Fibroblast of lung (primary cell): ENCODE data around the gene COL15A1. TPM values are rescaled to one million over a fixed set of nuclear protein-coding genes. Genes with fewer than 3 reads are reported as not detected.

ENCODE experiments used
- DNase-seq, 2 donors: peaks; one replicate each; pipeline versions ENCODE4 v3.0.0 to v3.0.0-alpha.2; 2010; ENCODE audit warnings: low read depth in 2 of 2
- H2AFZ ChIP-seq: 2 replicates; pipeline ENCODE4 v1.5.1; 2012; ENCODE audit warnings: low read length, control low read depth, inconsistent platforms
- H3K27ac ChIP-seq: 2 replicates; pipeline ENCODE4 v1.5.1; 2011; ENCODE audit warnings: low read length, control low read depth; ENCODE audit not compliant: insufficient read depth
- H3K27me3 ChIP-seq: 2 replicates; pipeline ENCODE4 v1.5.1; 2011; ENCODE audit warnings: mild to moderate bottlenecking, low read length; ENCODE audit not compliant: control insufficient read depth, insufficient read depth
- H3K36me3 ChIP-seq: 2 replicates; pipeline ENCODE4 v1.5.1; 2011; ENCODE audit warnings: low read length; ENCODE audit not compliant: control insufficient read depth, insufficient read depth
- H3K4me1 ChIP-seq: 2 replicates; pipeline ENCODE4 v1.5.1; 2011; ENCODE audit warnings: low read length; ENCODE audit not compliant: control insufficient read depth, insufficient read depth; ENCODE audit errors: extremely low read depth
- H3K4me2 ChIP-seq: 2 replicates; pipeline ENCODE4 v1.5.1; 2011; ENCODE audit warnings: low read length, control low read depth; ENCODE audit not compliant: insufficient read depth; ENCODE audit errors: extremely low read depth
- H3K4me3 ChIP-seq, 4 experiments: fragments of 200-600 bp in 1 of 4; sonication (generic) in 1 of 4; replicated peaks in 1 of 4; 2 replicates each; pipeline ENCODE4 v1.5.1; 2011 to 2016; ENCODE audit warnings: low read length in 4 of 4, low read depth in 3 of 4, mild to moderate bottlenecking in 3 of 4, control low read depth in 2 of 4, inconsistent platforms in 1 of 4, mixed read lengths in 1 of 4; ENCODE audit not compliant: insufficient read depth in 1 of 4; ENCODE audit errors: control extremely low read depth in 1 of 4
- H3K79me2 ChIP-seq: 2 replicates; pipeline ENCODE4 v1.5.1; 2012; ENCODE audit warnings: mild to moderate bottlenecking, low read length, inconsistent platforms; ENCODE audit not compliant: control insufficient read depth, insufficient read depth
- H3K9ac ChIP-seq: 2 replicates; pipeline ENCODE4 v1.5.1; 2011; ENCODE audit warnings: mild to moderate bottlenecking, low read length, control low read depth; ENCODE audit not compliant: insufficient read depth
- H3K9me3 ChIP-seq: 2 replicates; pipeline ENCODE4 v1.5.1; 2012; ENCODE audit warnings: low read depth, low read length; ENCODE audit not compliant: control insufficient read depth, insufficient read depth
- H4K20me1 ChIP-seq: 2 replicates; pipeline ENCODE4 v1.5.1; 2011; ENCODE audit warnings: low read length; ENCODE audit not compliant: control insufficient read depth, insufficient read depth; ENCODE audit errors: extremely low read depth
- EZH2 ChIP-seq: IDR thresholded peaks from 2 replicates; pipeline ENCODE4 v1.5.1; 2012; ENCODE audit warnings: low read length, control low read depth, mild to moderate bottlenecking; ENCODE audit errors: missing control alignments
- polyA plus RNA-seq, 2 donors: library from polyadenylated mRNA; depleted of rRNA in 1 of 2; stranded (reverse) in 1 of 2; unstranded in 1 of 2; fragments of >200 nt; gene quantifications; 2 replicates each; pipeline ENCODE4 v1.2.1, GENCODE V29; 2011 to 2012; ENCODE audit warnings: missing spikeins in 1 of 2
- total RNA-seq: library from RNA; depleted of rRNA; stranded (reverse); fragments of >200 nt; gene quantifications from 2 replicates; pipeline ENCODE4 v1.2.1, GENCODE V29; 2014
- TF ChIP-seq, protein P1 (sequence below), 2 donors: IDR thresholded peaks in 1 of 2; conservative IDR thresholded peaks in 1 of 2; 1 replicate in 1 of 2; 2 replicates in 1 of 2; pipeline ENCODE4 v1.5.1; 2011 to 2012; ENCODE audit warnings: low read length in 2 of 2, control low read depth in 1 of 2, inconsistent platforms in 1 of 2, low read depth in 1 of 2, mild to moderate bottlenecking in 1 of 2

Gene COL15A1
- total and polyA plus RNA-seq, 2 donors (not counting 1 experiment from before 2014, with no cell fraction given), result 13.3 to 41.0 TPM

DNA sequence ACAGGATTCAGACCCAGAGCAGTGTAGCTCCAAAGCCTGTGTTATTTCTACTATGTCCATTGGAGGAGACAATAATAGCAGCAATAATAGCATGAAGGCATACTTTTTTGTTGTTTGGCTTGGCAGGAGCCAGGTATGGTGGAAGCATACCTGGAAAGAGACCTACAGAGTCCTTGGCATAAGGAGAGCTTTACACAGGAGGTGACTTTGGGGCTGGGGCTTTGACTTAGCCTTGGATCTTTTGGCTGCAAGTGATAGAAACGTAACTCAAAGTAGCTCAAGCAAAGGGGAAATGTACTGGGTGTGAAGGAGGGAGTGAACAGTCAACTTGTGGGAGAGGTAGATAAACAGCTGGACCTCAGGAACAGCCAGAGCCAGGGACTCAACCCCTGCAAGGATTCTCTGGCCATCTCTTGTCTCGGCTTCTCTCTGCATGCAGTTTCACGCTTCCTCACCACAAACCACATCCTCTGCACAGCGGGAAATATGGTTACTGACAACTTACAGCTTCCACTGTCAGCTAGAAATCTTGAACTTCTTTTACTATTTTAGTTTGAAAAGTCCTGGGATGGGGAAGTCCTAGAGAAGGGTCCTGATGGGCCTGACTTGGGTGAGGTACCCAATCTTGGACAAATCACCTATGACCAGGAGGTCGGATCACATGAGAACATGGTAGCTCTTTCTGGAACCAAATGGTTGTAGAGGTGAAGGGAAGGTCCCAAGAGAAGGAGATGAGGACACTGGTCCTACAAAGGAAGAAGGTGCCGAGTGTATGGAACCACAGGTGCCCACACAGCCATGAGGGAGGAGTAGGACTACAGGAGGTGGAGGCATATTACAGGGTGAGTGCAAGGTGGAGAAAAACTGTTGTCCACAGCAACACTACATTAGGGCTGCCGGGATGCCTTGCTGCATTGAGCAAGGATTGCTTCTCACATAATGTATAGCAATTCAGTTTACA lies 114.2 kb downstream of the COL15A1 start:
- peak; percentile 58 to 92 for DNase-seq
- H2AFZ ChIP-seq, result no peak overlapping the region

DNA sequence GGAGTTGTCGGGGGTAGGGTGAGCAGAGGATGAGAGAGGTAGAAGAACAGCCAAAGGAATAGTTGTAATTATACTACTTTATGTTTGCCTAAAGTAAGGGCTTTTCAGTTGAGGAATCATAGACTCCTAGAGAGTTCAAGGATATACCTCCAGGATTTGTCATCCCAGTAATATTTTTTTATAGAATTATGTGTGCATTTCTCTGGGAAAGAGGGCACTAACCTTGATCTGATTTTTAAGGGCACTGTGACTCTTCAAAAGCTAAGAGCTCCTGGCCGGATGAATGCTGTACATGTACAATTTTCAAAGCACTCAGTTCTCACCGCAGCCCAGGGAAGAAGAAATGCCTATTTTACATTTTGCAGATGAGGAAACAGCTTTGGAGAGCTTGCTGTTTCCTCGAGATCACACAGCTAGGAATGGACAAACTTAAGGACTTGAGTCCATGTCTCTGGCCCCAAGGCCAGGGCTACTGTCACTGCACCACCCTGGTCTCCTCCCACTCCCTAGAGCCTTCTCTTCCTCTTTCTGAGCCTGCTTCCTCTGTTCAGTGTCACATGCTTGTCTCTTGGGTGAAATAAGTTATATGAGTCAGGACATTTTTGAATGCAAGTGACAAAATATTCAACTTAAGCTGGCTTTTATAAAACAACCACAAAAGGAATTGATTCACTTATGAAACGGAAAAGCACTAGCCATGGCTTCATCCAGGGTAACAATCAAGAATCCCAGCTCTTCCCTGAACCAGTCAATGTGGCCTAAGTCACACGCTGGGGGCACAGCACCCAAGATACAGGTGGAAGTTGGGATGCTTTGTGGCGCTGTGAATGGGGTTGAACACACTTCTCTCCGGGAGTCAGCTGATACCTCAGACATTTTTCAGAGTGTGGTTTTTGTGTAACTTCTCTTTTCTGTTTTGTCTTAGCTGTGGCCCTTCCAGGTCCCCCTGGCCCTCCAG lies 115.5 kb downstream of the COL15A1 start:
- Histone ChIP-seq H3K9ac (no peak overlapping the region), H3K27me3 (no peaks in the 10 kb centered on the region), H2AFZ (no peak overlapping the region), H3K4me2 (no peak overlapping the region), H3K4me1 (peaks cover 17% of the 10 kb centered on the region), H3K36me3 (no peaks in the 10 kb centered on the region), H3K79me2 (no peaks in the 10 kb centered on the region), H4K20me1 (no peaks in the 10 kb centered on the region), H3K9me3 (no peaks in the 10 kb centered on the region), H3K27ac (no peak overlapping the region), H3K4me3 (no peak overlapping the region)
- no peak for TF ChIP-seq EZH2
- TF ChIP-seq, protein P1, sequence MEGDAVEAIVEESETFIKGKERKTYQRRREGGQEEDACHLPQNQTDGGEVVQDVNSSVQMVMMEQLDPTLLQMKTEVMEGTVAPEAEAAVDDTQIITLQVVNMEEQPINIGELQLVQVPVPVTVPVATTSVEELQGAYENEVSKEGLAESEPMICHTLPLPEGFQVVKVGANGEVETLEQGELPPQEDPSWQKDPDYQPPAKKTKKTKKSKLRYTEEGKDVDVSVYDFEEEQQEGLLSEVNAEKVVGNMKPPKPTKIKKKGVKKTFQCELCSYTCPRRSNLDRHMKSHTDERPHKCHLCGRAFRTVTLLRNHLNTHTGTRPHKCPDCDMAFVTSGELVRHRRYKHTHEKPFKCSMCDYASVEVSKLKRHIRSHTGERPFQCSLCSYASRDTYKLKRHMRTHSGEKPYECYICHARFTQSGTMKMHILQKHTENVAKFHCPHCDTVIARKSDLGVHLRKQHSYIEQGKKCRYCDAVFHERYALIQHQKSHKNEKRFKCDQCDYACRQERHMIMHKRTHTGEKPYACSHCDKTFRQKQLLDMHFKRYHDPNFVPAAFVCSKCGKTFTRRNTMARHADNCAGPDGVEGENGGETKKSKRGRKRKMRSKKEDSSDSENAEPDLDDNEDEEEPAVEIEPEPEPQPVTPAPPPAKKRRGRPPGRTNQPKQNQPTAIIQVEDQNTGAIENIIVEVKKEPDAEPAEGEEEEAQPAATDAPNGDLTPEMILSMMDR (conservative IDR thresholded peaks at IDR 0.05 in 1 of 2, IDR thresholded peaks at IDR 0.05 in 1 of 2; ENCODE audit: low read depth in 1 of 2, low read length in 2 of 2), result no peak
- no peak for DNase-seq

More for the DNA sequence above, 114.2 kb downstream of the COL15A1 start:
- Histone ChIP-seq H3K4me2 (no peak overlapping the region), H3K9ac (no peak overlapping the region), H3K27me3 (no peaks in the 10 kb centered on the region), H3K4me3 (no peak overlapping the region), H3K79me2 (no peaks in the 10 kb centered on the region), H3K36me3 (no peaks in the 10 kb centered on the region), H3K9me3 (no peaks in the 10 kb centered on the region), H4K20me1 (no peaks in the 10 kb centered on the region), H3K27ac (peak overlapping the region; percentile 4), H3K4me1 (peaks cover 17% of the 10 kb centered on the region)
- TF ChIP-seq, protein P1 (conservative IDR thresholded peaks at IDR 0.05 in 1 of 2, IDR thresholded peaks at IDR 0.05 in 1 of 2; ENCODE audit: low read depth in 1 of 2, low read length in 2 of 2), result no peak
- no peak for TF ChIP-seq EZH2

DNA sequence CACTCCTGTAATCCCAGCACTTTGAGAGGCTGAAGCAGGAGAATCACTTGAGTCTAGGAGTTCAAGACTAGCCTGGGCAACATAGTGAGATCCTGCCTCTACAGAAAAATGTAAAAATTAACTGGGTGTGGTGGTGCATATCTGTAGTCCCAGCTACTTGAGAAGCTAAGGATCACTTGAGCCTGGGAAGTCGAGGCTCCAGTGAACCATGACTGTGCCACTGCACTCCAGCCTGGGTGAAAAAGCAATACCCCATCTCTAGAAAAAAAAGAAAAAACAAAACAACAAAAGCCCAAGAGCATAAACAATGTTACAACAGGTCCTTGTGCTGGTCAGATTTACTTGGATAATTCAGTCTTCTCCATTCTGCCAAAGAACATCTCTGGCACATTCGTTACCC lies 116.9 kb downstream of the COL15A1 start:
- Histone ChIP-seq H3K4me1 (peaks cover 17% of the 10 kb centered on the region), H3K9me3 (no peaks in the 10 kb centered on the region), H3K4me3 (no peak overlapping the region), H3K27ac (no peak overlapping the region), H3K79me2 (no peaks in the 10 kb centered on the region), H3K27me3 (no peaks in the 10 kb centered on the region), H4K20me1 (no peaks in the 10 kb centered on the region), H3K4me2 (no peak overlapping the region), H3K36me3 (no peaks in the 10 kb centered on the region), H3K9ac (no peak overlapping the region), H2AFZ (no peak overlapping the region)
- TF ChIP-seq, protein P1 (conservative IDR thresholded peaks at IDR 0.05 in 1 of 2, IDR thresholded peaks at IDR 0.05 in 1 of 2; ENCODE audit: low read depth in 1 of 2, low read length in 2 of 2), result no peak
- TF ChIP-seq EZH2, result no peak
- DNase-seq, result no peak
